ENCODE measurements around the gene EVA1C. TPM values are rescaled to one million over a fixed set of nuclear protein-coding genes. Genes with fewer than 3 reads are reported as not detected.

Gene EVA1C
- total RNA-seq, 2 donors from 2014 or later, result 25.5 to 45.9 TPM

- H3K27me3 ChIP-seq, result no peaks in the 10 kb centered on the region
- TF ChIP-seq CTCF (IDR thresholded peaks at IDR 0.05), result no peak
- H3K36me3 ChIP-seq, result no peaks in the 10 kb centered on the region
- no peak for DNase-seq (ENCODE audit: low spot score)
- no peaks in the 10 kb centered on the region for H3K9me3 ChIP-seq
- peak overlapping the region; percentile 81 for H3K4me3 ChIP-seq
- peak overlapping the region in 1 of 2 donors; percentile 88 for H3K27ac ChIP-seq
- peaks cover 0 to 20% of the 10 kb centered on the region in 2 donors for H3K4me1 ChIP-seq
Measured at GRCh38 chr21:32392299-32392879, 20.1 kb upstream of the EVA1C start.

GRCh38 chr21:32392880-32393676, 19.4 kb upstream of the EVA1C start, which contains the start of gene URB1:
TSS of gene URB1 (minus strand) at chr21:32393012. CDS start at chr21:32392910, 102 bp downstream.
- Histone ChIP-seq H3K36me3 (no peaks in the 10 kb centered on the region), H3K4me1 (peaks cover 0 to 20% of the 10 kb centered on the region in 2 donors), H3K27me3 (no peaks in the 10 kb centered on the region), H3K4me3 (peak within 1 kb of the TSS; percentile 81), H3K27ac (peak within 1 kb of the TSS; percentile 88), H3K9me3 (no peaks in the 10 kb centered on the region)
- peak; percentile 87 for DNase-seq (ENCODE audit: low spot score)
- TF ChIP-seq CTCF (IDR thresholded peaks at IDR 0.05), result no peak

GRCh38 chr21:32393677-32394001, 18.9 kb upstream of the EVA1C start:
- Histone ChIP-seq H3K9me3 (no peaks in the 10 kb centered on the region), H3K27ac (peak overlapping the region; percentile 88), H3K4me3 (peak overlapping the region; percentile 81), H3K27me3 (no peaks in the 10 kb centered on the region), H3K36me3 (no peaks in the 10 kb centered on the region), H3K4me1 (peaks cover 0 to 20% of the 10 kb centered on the region in 2 donors)
- no peak for TF ChIP-seq CTCF (IDR thresholded peaks at IDR 0.05)
- no peak for DNase-seq (ENCODE audit: low spot score)

GRCh38 chr21:32403201-32403777, 9.2 kb upstream of the EVA1C start:
- no peaks in the 10 kb centered on the region for H3K9me3 ChIP-seq
- H3K36me3 ChIP-seq, result no peaks in the 10 kb centered on the region
- no peak overlapping the region for H3K4me3 ChIP-seq
- H3K27ac ChIP-seq, result peak overlapping the region in 1 of 2 donors; percentile 28
- H3K4me1 ChIP-seq, result peaks cover 0 to 7% of the 10 kb centered on the region in 2 donors
- TF ChIP-seq CTCF (IDR thresholded peaks at IDR 0.05), result peak; percentile 55 to 83
- no peaks in the 10 kb centered on the region for H3K27me3 ChIP-seq
- no peak for DNase-seq (ENCODE audit: low spot score)

GRCh38 chr21:32406405-32406804, 6.1 kb upstream of the EVA1C start:
- DNase-seq (ENCODE audit: low spot score), result no peak
- Histone ChIP-seq H3K4me1 (peaks cover 5 to 23% of the 10 kb centered on the region in 2 donors), H3K27ac (peak overlapping the region; percentile 8 to 33)

More at GRCh38 chr21:32406405-32406804, 6.1 kb upstream of the EVA1C start:
- Histone ChIP-seq H3K27me3 (no peaks in the 10 kb centered on the region), H3K9me3 (no peaks in the 10 kb centered on the region), H3K4me3 (no peak overlapping the region), H3K36me3 (no peaks in the 10 kb centered on the region)
- TF ChIP-seq CTCF (IDR thresholded peaks at IDR 0.05), result no peak

Data from right atrium auricular region (tissue), 2 donors.